WTC11 (cell line): ENCODE measurements around the gene EP400.

Experiments
- AFF4 ChIP-seq: sonication (generic); formaldehyde crosslinking; IDR thresholded peaks from 2 replicates; pipeline ENCODE4 v1.8.1; 2023; ENCODE audit warnings: mild to moderate bottlenecking, missing genetic modification reagents, borderline replicate concordance
- ARID4B ChIP-seq: sonication (generic); formaldehyde crosslinking; IDR thresholded peaks from 2 replicates; pipeline ENCODE4 v1.8.0; 2023; ENCODE audit warnings: missing genetic modification reagents, mild to moderate bottlenecking, borderline replicate concordance
- CTCF ChIP-seq: fragments of 200-600 bp; IDR thresholded peaks from 2 replicates; pipeline ENCODE4 v1.8.0; 2022; ENCODE audit warnings: antibody characterized with exemption
- FOXP1 ChIP-seq: sonication (generic); formaldehyde crosslinking; IDR thresholded peaks from 2 replicates; pipeline ENCODE4 v1.8.0; 2022; ENCODE audit warnings: missing genetic modification reagents, mild to moderate bottlenecking, moderate library complexity, borderline replicate concordance
- NFYB ChIP-seq: sonication (generic); formaldehyde crosslinking; conservative IDR thresholded peaks from 2 replicates; pipeline ENCODE4 v1.8.0; 2022; ENCODE audit warnings: low read depth, missing genetic modification reagents
- PRDM15 ChIP-seq: sonication (generic); formaldehyde crosslinking; IDR thresholded peaks from 2 replicates; pipeline ENCODE4 v1.8.0; 2022; ENCODE audit warnings: missing genetic modification reagents
- SMAD3 ChIP-seq: sonication (generic); formaldehyde crosslinking; IDR thresholded peaks from 2 replicates; pipeline ENCODE4 v1.8.0; 2022; ENCODE audit warnings: missing genetic modification reagents, mild to moderate bottlenecking, borderline replicate concordance
- USF1 ChIP-seq: sonication (generic); formaldehyde crosslinking; IDR thresholded peaks from 2 replicates; pipeline ENCODE4 v1.8.0; 2022; ENCODE audit warnings: mild to moderate bottlenecking, missing genetic modification reagents
- USF2 ChIP-seq: sonication (generic); formaldehyde crosslinking; IDR thresholded peaks from 2 replicates; pipeline ENCODE4 v1.8.1; 2023; ENCODE audit warnings: mild to moderate bottlenecking, missing genetic modification reagents, moderate library complexity
- ZNF138 ChIP-seq: sonication (generic); formaldehyde crosslinking; conservative IDR thresholded peaks from 2 replicates; pipeline ENCODE4 v1.8.1; 2022; ENCODE audit warnings: mild to moderate bottlenecking, moderate library complexity, missing genetic modification reagents
- ZNF263 ChIP-seq: sonication (generic); formaldehyde crosslinking; IDR thresholded peaks from 2 replicates; pipeline ENCODE4 v1.8.1; 2022; ENCODE audit warnings: low read depth, mild to moderate bottlenecking, moderate library complexity, missing genetic modification reagents
- ZSCAN18 ChIP-seq: fragments of 250-450 bp; sonication (Bioruptor Pico); IDR thresholded peaks from 2 replicates; pipeline ENCODE4 v2.1.2; 2022; ENCODE audit warnings: mild to moderate bottlenecking, moderate library complexity

- TF ChIP-seq NFYB (CRISPR knock-in tag) = no peak
- TF ChIP-seq PRDM15 (CRISPR knock-in tag) = no peak
- TF ChIP-seq CTCF = no peak
- no peak for TF ChIP-seq USF2 (CRISPR knock-in tag)
- no peak for TF ChIP-seq USF1 (CRISPR knock-in tag)
- TF ChIP-seq FOXP1 (CRISPR knock-in tag) = no peak
- TF ChIP-seq AFF4 (CRISPR knock-in tag) = no peak
- TF ChIP-seq SMAD3 (CRISPR knock-in tag) = no peak
- no peak for TF ChIP-seq ZSCAN18
- no peak for TF ChIP-seq ZNF263 (CRISPR knock-in tag)
- no peak for TF ChIP-seq ARID4B
- no peak for TF ChIP-seq ZNF138 (CRISPR knock-in tag)
These were observed 16.4 kb upstream of the EP400 start for GRCh38 chr12:131933387-131933786.
